Measurements from ENCODE around the gene PARP3.

Gene PARP3

DNA sequence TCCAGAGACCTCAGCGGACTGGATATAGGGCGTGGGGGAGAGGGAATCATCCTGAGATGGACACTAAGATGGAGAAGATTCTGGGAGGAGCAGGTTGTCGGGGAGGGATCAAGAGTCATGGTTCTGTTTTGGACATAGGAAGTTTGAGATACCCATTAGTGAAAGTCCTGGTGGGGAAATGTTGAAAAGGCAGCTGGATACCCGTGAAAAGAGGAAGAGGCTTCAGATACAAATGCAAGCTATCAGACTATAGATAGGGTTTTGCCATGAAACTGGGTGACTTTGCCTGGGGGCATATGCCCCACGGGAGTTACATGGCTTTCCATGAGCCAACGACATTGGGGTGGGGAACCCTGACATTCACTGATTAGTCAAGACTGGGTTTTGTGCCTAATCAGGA lies 11.9 kb downstream of the PARP3 start:
- H4K8ac ChIP-seq (ENCODE audit: low read length) = no peak overlapping the region
- H2BK12ac ChIP-seq (ENCODE audit: low read length in 2 of 2) = no peak overlapping the region
- H3K79me1 ChIP-seq (replicated peaks; ENCODE audit: low read length, poor library complexity, severe bottlenecking) = no peaks in the 10 kb centered on the region
- H2BK120ac ChIP-seq (ENCODE audit: low read depth, low read length) = no peak overlapping the region
- WGBS = 88% methylated on average over 6 of the region's 6 CpGs
- H3K9me3 ChIP-seq (ENCODE audit: control insufficient read depth, low read length) = no peaks in the 10 kb centered on the region
- no peak overlapping the region for H4K91ac ChIP-seq (ENCODE audit: low read length)
- no peak overlapping the region for H3K14ac ChIP-seq (ENCODE audit: low read length in 2 of 2)
- H2AK5ac ChIP-seq (ENCODE audit: low read length, severe bottlenecking) = no peak overlapping the region
- H3K4me2 ChIP-seq (ENCODE audit: low read length, poor library complexity, severe bottlenecking) = no peak overlapping the region
- H3K36me3 ChIP-seq (ENCODE audit: control insufficient read depth in 1 of 2, insufficient read depth in 2 of 2, low read depth in 1 of 2, low read length in 2 of 2) = peaks cover 30 to 42% of the 10 kb centered on the region in 2 experiments
- no peak overlapping the region for H2BK15ac ChIP-seq (ENCODE audit: low read depth, poor library complexity, severe bottlenecking)
- no peak overlapping the region for H3K9ac ChIP-seq (ENCODE audit: low read length)
- H3K4me3 ChIP-seq (ENCODE audit: insufficient read depth in 1 of 2, low read depth in 1 of 2, low read length in 2 of 2) = no peak overlapping the region
- peaks cover 4 to 13% of the 10 kb centered on the region in 2 experiments for H3K27me3 ChIP-seq (ENCODE audit: control insufficient read depth in 1 of 2, insufficient read depth in 1 of 2, low read length in 2 of 2)
- H3K18ac ChIP-seq (ENCODE audit: low read depth in 1 of 2, low read length in 2 of 2) = no peak overlapping the region
- H3K4me1 ChIP-seq (ENCODE audit: control insufficient read depth, insufficient read depth, low read depth, low read length) = peaks cover 18% of the 10 kb centered on the region
- no peak overlapping the region for H3K4ac ChIP-seq (ENCODE audit: low read depth in 1 of 2, low read length in 2 of 2)
- no peak for DNase-seq
- no peak overlapping the region for H2BK5ac ChIP-seq (ENCODE audit: low read depth, low read length, poor library complexity, severe bottlenecking)
- no peak overlapping the region for H3K23ac ChIP-seq (ENCODE audit: low read length in 2 of 2)
- no peak overlapping the region for H2AFZ ChIP-seq (ENCODE audit: low read depth, low read length)
- H3K27ac ChIP-seq (ENCODE audit: low read length, poor library complexity, severe bottlenecking) = no peak overlapping the region

DNA sequence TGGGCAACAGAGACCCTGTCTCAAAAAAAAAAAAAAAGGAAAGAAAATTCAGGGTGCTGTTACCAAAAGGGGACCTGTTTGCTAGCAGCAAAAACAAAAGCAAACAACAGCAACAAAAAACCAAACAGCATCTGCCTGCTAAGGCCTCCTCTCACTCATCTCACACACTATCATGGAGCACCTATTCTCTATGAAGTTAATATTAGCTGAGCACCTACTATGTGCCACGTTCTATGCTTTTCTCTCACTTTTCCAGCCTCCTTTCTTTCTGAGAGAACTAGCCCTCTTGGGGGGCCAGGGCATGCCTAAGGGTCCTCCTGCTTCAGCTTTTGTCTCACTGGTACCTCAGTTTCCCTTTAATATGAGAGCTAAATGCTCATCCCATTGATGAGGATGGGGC lies 12.6 kb downstream of the PARP3 start:
- Histone ChIP-seq H3K9me3 (ENCODE audit: control insufficient read depth, low read length) (no peaks in the 10 kb centered on the region), H3K14ac (ENCODE audit: low read length in 2 of 2) (no peak overlapping the region), H3K4me2 (ENCODE audit: low read length, poor library complexity, severe bottlenecking) (no peak overlapping the region), H2AFZ (ENCODE audit: low read depth, low read length) (no peak overlapping the region), H4K91ac (ENCODE audit: low read length) (no peak overlapping the region), H3K36me3 (ENCODE audit: control insufficient read depth in 1 of 2, insufficient read depth in 2 of 2, low read depth in 1 of 2, low read length in 2 of 2) (peaks cover 34 to 42% of the 10 kb centered on the region in 2 experiments), H3K27me3 (ENCODE audit: control insufficient read depth in 1 of 2, insufficient read depth in 1 of 2, low read length in 2 of 2) (peaks cover 4 to 13% of the 10 kb centered on the region in 2 experiments), H3K23ac (ENCODE audit: low read length in 2 of 2) (no peak overlapping the region), H3K4me3 (ENCODE audit: insufficient read depth in 1 of 2, low read depth in 1 of 2, low read length in 2 of 2) (no peak overlapping the region), H3K79me1 (replicated peaks; ENCODE audit: low read length, poor library complexity, severe bottlenecking) (no peaks in the 10 kb centered on the region), H3K18ac (ENCODE audit: low read depth in 1 of 2, low read length in 2 of 2) (no peak overlapping the region), H2BK15ac (ENCODE audit: low read depth, poor library complexity, severe bottlenecking) (no peak overlapping the region), H2BK5ac (ENCODE audit: low read depth, low read length, poor library complexity, severe bottlenecking) (no peak overlapping the region), H4K8ac (ENCODE audit: low read length) (no peak overlapping the region), H2BK12ac (ENCODE audit: low read length in 2 of 2) (no peak overlapping the region), H2BK120ac (ENCODE audit: low read depth, low read length) (no peak overlapping the region), H3K9ac (ENCODE audit: low read length) (no peak overlapping the region), H2AK5ac (ENCODE audit: low read length, severe bottlenecking) (no peak overlapping the region), H3K4me1 (ENCODE audit: control insufficient read depth, insufficient read depth, low read depth, low read length) (peaks cover 18% of the 10 kb centered on the region), H3K4ac (ENCODE audit: low read depth in 1 of 2, low read length in 2 of 2) (no peak overlapping the region), H3K27ac (ENCODE audit: low read length, poor library complexity, severe bottlenecking) (no peak overlapping the region)
- WGBS = 96% methylated on average over 1 of the region's 1 CpG
- DNase-seq = no peak

DNA sequence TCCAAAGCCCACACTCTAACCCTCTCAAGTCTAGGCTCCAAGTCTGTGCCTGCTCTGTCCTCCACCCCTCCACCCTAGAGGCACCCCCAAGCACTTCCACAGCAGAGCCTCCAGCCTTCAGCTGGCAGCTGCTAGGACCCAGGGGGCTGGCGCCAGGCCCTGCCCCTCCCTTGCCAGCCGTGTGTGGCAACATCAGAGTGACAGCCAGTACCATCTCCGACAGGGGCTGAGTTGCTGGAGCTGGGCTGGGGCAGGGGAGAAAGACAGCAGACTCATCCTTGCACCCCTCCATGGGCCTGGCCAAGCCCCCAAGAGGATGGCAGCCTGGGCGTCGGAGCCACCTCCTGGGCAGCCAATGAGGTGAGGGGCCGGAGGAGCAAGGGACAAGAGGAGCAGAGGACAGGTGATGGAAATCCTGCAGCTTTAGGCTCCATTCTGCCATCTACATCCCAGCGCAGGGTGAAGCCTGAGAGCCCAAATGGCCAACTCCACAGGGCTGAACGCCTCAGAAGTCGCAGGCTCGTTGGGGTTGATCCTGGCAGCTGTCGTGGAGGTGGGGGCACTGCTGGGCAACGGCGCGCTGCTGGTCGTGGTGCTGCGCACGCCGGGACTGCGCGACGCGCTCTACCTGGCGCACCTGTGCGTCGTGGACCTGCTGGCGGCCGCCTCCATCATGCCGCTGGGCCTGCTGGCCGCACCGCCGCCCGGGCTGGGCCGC lies 13.2 kb downstream of the PARP3 start, which contains the start of gene GPR62:
TSS of gene GPR62 (plus strand) at position 207 of the 718 bp plus-strand sequence. CDS start at position 479, 272 bp downstream.
- H3K4ac ChIP-seq (ENCODE audit: low read depth in 1 of 2, low read length in 2 of 2) = peak within 1 kb of the TSS in 1 of 2 experiments; percentile 38
- peaks cover 40 to 42% of the 10 kb centered on the region in 2 experiments for H3K36me3 ChIP-seq (ENCODE audit: control insufficient read depth in 1 of 2, insufficient read depth in 2 of 2, low read depth in 1 of 2, low read length in 2 of 2)
- H2BK120ac ChIP-seq (ENCODE audit: low read depth, low read length) = no peak within 1 kb of the TSS
- H3K27me3 ChIP-seq (ENCODE audit: control insufficient read depth in 1 of 2, insufficient read depth in 1 of 2, low read length in 2 of 2) = peaks cover 4 to 13% of the 10 kb centered on the region in 2 experiments
- peak within 1 kb of the TSS in 1 of 2 experiments; percentile 44 for H3K4me3 ChIP-seq (ENCODE audit: insufficient read depth in 1 of 2, low read depth in 1 of 2, low read length in 2 of 2)
- H3K23ac ChIP-seq (ENCODE audit: low read length in 2 of 2) = peak within 1 kb of the TSS in 1 of 2 experiments; percentile 87
- peak within 1 kb of the TSS; percentile 59 to 71 for H3K18ac ChIP-seq (ENCODE audit: low read depth in 1 of 2, low read length in 2 of 2)
- no peak within 1 kb of the TSS for H4K91ac ChIP-seq (ENCODE audit: low read length)
- no peak within 1 kb of the TSS for H2BK15ac ChIP-seq (ENCODE audit: low read depth, poor library complexity, severe bottlenecking)
- peak within 1 kb of the TSS; percentile 87 for H3K4me2 ChIP-seq (ENCODE audit: low read length, poor library complexity, severe bottlenecking)
- peak within 1 kb of the TSS; percentile 85 for H4K8ac ChIP-seq (ENCODE audit: low read length)
- peak within 1 kb of the TSS in 1 of 2 experiments; percentile 46 for H3K14ac ChIP-seq (ENCODE audit: low read length in 2 of 2)
- no peaks in the 10 kb centered on the region for H3K9me3 ChIP-seq (ENCODE audit: control insufficient read depth, low read length)
- H2AK5ac ChIP-seq (ENCODE audit: low read length, severe bottlenecking) = peak within 1 kb of the TSS; percentile 24
- no peak for DNase-seq
- H3K27ac ChIP-seq (ENCODE audit: low read length, poor library complexity, severe bottlenecking) = no peak within 1 kb of the TSS
- peaks cover 18% of the 10 kb centered on the region for H3K4me1 ChIP-seq (ENCODE audit: control insufficient read depth, insufficient read depth, low read depth, low read length)
- H2BK5ac ChIP-seq (ENCODE audit: low read depth, low read length, poor library complexity, severe bottlenecking) = no peak within 1 kb of the TSS
- H2BK12ac ChIP-seq (ENCODE audit: low read length in 2 of 2) = peak within 1 kb of the TSS in 1 of 2 experiments; percentile 50
- H3K9ac ChIP-seq (ENCODE audit: low read length) = no peak within 1 kb of the TSS
- 46% methylated on average over 14 of the region's 33 CpGs for WGBS
- H3K79me1 ChIP-seq (replicated peaks; ENCODE audit: low read length, poor library complexity, severe bottlenecking) = no peaks in the 10 kb centered on the region
- peak within 1 kb of the TSS; percentile 6 for H2AFZ ChIP-seq (ENCODE audit: low read depth, low read length)

DNA sequence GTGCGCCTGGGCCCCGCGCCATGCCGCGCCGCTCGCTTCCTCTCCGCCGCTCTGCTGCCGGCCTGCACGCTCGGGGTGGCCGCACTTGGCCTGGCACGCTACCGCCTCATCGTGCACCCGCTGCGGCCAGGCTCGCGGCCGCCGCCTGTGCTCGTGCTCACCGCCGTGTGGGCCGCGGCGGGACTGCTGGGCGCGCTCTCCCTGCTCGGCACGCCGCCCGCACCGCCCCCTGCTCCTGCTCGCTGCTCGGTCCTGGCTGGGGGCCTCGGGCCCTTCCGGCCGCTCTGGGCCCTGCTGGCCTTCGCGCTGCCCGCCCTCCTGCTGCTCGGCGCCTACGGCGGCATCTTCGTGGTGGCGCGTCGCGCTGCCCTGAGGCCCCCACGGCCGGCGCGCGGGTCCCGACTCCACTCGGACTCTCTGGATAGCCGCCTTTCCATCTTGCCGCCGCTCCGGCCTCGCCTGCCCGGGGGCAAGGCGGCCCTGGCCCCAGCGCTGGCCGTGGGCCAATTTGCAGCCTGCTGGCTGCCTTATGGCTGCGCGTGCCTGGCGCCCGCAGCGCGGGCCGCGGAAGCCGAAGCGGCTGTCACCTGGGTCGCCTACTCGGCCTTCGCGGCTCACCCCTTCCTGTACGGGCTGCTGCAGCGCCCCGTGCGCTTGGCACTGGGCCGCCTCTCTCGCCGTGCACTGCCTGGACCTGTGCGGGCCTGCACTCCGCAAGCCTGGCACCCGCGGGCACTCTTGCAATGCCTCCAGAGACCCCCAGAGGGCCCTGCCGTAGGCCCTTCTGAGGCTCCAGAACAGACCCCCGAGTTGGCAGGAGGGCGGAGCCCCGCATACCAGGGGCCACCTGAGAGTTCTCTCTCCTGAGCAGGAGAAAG lies 14.0 kb downstream of the PARP3 start:
- no peak overlapping the region for H3K27ac ChIP-seq (ENCODE audit: low read length, poor library complexity, severe bottlenecking)
- H2BK12ac ChIP-seq (ENCODE audit: low read length in 2 of 2) = peak overlapping the region in 1 of 2 experiments; percentile 50
- H2AK5ac ChIP-seq (ENCODE audit: low read length, severe bottlenecking) = no peak overlapping the region
- peaks cover 18% of the 10 kb centered on the region for H3K4me1 ChIP-seq (ENCODE audit: control insufficient read depth, insufficient read depth, low read depth, low read length)
- no peak overlapping the region for H2BK5ac ChIP-seq (ENCODE audit: low read depth, low read length, poor library complexity, severe bottlenecking)
- H2BK15ac ChIP-seq (ENCODE audit: low read depth, poor library complexity, severe bottlenecking) = no peak overlapping the region
- no peaks in the 10 kb centered on the region for H3K9me3 ChIP-seq (ENCODE audit: control insufficient read depth, low read length)
- peaks cover 4 to 13% of the 10 kb centered on the region in 2 experiments for H3K27me3 ChIP-seq (ENCODE audit: control insufficient read depth in 1 of 2, insufficient read depth in 1 of 2, low read length in 2 of 2)
- peaks cover 44 to 48% of the 10 kb centered on the region in 2 experiments for H3K36me3 ChIP-seq (ENCODE audit: control insufficient read depth in 1 of 2, insufficient read depth in 2 of 2, low read depth in 1 of 2, low read length in 2 of 2)
- peak overlapping the region in 1 of 2 experiments; percentile 38 for H3K4ac ChIP-seq (ENCODE audit: low read depth in 1 of 2, low read length in 2 of 2)
- peak; percentile 77 for DNase-seq
- peak overlapping the region; percentile 59 to 71 for H3K18ac ChIP-seq (ENCODE audit: low read depth in 1 of 2, low read length in 2 of 2)
- no peak overlapping the region for H4K91ac ChIP-seq (ENCODE audit: low read length)
- H3K14ac ChIP-seq (ENCODE audit: low read length in 2 of 2) = no peak overlapping the region
- peak overlapping the region in 1 of 2 experiments; percentile 44 for H3K4me3 ChIP-seq (ENCODE audit: insufficient read depth in 1 of 2, low read depth in 1 of 2, low read length in 2 of 2)
- H2AFZ ChIP-seq (ENCODE audit: low read depth, low read length) = peak overlapping the region; percentile 8
- peak overlapping the region; percentile 87 for H3K4me2 ChIP-seq (ENCODE audit: low read length, poor library complexity, severe bottlenecking)
- peak overlapping the region; percentile 85 for H4K8ac ChIP-seq (ENCODE audit: low read length)
- peak overlapping the region in 1 of 2 experiments; percentile 86 for H3K23ac ChIP-seq (ENCODE audit: low read length in 2 of 2)
- H3K79me1 ChIP-seq (replicated peaks; ENCODE audit: low read length, poor library complexity, severe bottlenecking) = no peaks in the 10 kb centered on the region
- no peak overlapping the region for H2BK120ac ChIP-seq (ENCODE audit: low read depth, low read length)
- 6% methylated on average over 70 of the region's 97 CpGs for WGBS
- H3K9ac ChIP-seq (ENCODE audit: low read length) = no peak overlapping the region
